Measurements from ENCODE around the gene PFKP. TPM values are rescaled to one million over a fixed set of nuclear protein-coding genes. Genes with fewer than 3 reads are reported as not detected.

Gene PFKP
- 192 and 193 TPM in 2 replicates for total RNA-seq (2014; rRNA removed; shearing (Covaris generic))

DNA sequence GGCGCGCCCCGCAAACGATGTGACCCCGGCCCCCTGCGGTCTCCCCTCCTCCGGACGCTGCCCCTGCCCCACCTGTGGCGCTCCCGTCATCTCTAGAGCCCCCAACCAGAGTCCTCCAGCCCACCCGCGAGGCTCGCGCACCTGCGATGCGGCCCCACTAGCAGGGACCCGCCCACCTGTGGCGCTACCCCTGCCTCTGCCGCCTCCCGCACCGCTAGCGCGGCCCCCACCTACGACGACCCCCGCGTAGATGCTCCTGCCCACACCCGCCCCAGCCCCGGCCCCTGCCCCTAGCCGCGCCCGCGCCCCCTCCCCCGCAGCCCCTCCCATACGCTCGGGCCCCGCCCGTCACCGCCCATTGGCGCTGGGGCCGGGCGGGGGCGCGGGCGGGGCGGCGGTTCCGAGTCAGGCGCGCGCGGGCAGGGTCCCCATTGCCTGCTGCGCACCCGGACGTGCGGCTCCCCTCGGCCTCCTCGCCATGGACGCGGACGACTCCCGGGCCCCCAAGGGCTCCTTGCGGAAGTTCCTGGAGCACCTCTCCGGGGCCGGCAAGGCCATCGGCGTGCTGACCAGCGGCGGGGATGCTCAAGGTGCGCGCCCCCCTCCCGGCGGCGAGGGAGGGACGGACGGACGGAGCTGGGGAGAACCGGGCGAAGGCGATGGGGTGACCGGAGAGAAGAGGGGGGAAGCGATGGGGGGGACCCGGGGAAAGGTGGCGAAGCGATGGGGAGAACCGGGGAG lies at the start of gene PFKP:
Gene PFKP, plus strand, starts transcription at position 431 of the 741 bp plus-strand sequence. Its CDS starts 48 bp downstream, at position 479.

GRCh38 chr10:3172446-3173170 lies 105.3 kb downstream of the PFKP start, which contains the start of gene PITRM1:
Gene PITRM1, minus strand, starts transcription at chr10:3172782. Its CDS starts 10 bp downstream, at chr10:3172772.

Other genes with a start within 250 kb of the PFKP start
- 54.4 and 75.5 TPM in 2 replicates for gene PITRM1, start 105.2 kb downstream of the PFKP start, total RNA-seq (2014; rRNA removed; shearing (Covaris generic))

Data from A375 (cell line).